GM12873 (cell line): ENCODE data around the gene CYP24A1.

Experiments used
- TF ChIP-seq, protein P1 (sequence below): IDR thresholded peaks from 2 replicates; pipeline ENCODE4 v1.5.1; 2012; ENCODE audit warnings: low read depth, mild to moderate bottlenecking, moderate library complexity, low read length, control low read depth; ENCODE audit not compliant: insufficient read depth; ENCODE audit errors: missing control alignments

CYP24A1 gene

DNA sequence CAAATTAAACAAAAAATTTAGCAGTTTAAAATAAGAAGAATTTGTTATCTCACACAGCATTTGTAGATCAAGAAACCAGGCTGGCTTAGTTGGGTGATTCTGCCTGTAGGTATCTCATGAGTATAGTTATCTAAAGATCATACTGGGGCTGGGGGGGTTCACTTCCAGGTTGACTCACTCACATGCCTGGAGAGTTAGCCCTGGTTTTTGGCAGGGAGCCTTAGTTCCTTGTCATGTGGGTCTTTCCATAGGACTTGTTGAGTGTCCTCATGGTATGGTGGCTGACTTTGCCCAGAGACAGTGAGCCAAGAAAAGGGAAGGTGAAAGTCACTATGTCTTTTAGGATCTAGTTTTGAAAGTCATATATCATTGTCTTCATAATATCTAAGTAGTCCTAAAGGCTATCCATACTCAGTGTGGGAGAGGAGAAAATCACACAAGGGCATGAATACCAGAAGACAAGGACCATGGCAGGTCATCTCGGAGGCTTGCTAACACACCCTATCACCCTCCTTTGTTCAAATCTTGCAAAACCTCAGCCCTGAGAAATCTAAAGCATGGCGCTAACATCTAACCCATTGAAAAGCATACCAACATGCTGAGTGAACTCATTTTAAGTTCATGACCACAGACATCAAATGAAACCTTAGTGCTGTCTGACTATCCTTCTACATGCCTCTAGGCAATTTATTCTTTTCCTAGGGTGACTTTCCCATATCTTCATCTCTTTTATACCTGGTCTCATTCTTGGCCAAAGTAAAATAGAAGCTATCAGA, 39.2 kb downstream of the CYP24A1 start:
- TF ChIP-seq, protein P1, sequence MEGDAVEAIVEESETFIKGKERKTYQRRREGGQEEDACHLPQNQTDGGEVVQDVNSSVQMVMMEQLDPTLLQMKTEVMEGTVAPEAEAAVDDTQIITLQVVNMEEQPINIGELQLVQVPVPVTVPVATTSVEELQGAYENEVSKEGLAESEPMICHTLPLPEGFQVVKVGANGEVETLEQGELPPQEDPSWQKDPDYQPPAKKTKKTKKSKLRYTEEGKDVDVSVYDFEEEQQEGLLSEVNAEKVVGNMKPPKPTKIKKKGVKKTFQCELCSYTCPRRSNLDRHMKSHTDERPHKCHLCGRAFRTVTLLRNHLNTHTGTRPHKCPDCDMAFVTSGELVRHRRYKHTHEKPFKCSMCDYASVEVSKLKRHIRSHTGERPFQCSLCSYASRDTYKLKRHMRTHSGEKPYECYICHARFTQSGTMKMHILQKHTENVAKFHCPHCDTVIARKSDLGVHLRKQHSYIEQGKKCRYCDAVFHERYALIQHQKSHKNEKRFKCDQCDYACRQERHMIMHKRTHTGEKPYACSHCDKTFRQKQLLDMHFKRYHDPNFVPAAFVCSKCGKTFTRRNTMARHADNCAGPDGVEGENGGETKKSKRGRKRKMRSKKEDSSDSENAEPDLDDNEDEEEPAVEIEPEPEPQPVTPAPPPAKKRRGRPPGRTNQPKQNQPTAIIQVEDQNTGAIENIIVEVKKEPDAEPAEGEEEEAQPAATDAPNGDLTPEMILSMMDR: no peak

DNA sequence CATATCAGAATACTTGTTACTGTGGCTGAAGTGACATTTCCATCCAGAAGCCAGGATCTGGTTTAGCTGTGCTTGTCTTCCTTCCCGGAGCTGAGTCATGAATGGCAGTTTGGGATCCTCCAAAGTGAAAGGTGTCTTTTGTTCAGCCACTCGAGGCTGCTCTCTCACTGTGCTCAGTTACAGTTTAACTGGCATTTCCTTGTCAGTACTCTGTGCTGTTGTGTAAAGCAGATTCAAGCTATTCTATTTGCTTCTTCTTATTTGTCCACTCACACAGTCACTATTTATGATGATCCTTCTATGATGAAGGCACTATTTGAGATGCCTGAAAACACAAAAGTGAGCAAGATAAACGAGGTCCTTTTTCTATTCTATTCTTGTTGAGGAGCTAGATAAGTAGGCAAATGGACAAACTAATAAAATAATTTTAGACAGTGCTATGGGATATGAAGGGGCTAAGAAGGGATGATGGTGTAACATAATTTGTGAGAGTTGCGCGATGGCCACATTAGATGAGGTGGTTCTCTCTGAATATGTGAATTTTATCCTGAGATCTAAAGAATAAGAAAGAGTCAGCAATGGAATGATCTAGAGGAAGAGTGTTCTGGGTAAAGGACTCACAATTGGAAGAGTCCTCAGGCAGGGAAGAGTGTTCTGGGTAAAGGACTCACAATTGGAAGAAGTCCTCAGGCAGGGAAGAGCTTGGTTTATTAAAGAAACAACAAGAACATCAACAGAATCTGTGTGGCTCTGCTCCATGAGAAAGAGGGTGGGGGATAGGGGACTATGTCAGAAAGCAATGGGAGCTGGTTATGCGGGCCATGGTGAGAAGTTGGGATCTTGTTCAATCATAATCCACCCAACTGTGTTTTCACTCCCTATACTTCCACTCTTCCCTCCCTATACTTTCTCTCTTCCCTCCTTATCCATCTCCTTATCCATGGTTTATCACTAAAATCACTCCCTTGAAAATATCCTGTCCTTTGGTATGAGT, 40.1 kb downstream of the CYP24A1 start:
- TF ChIP-seq, protein P1: no peak

DNA sequence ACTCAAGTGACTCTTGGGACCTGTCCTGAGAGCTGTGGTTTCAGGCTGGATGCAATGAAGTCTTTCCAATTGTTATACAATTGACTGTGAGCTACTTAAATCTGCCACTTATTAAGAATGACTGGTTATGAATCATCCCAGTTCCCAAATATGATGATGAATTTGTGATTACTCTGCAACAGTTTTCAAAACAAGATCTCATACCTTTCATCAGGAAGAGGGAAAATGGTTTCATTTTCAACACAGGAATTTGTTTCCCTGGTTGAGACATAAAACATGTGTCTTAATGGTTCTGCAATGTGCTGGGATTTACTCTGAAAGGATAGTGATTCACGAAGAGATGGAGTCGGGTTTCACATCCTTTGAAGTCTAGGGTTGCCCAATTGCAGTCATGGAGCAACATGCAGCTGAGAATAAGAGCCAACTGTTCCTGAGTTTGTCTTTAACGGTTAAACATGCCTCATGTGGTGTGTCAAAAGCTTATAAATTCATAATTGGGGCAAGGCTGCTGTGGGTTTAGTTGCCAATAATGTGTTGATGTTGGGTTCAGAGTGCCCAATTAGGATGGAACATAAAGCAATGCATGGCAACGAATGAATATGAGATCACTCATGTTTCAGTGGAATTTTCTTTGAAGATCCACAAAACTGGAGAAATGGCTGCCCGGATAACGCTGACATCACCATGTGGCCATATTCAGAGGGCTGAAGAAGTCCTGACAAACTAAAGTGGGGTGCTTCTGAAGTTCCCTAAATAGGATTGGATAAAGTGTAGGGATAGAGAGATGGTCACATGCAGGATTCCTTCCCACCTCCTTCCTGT, 41.0 kb downstream of the CYP24A1 start:
- TF ChIP-seq, protein P1: no peak

DNA sequence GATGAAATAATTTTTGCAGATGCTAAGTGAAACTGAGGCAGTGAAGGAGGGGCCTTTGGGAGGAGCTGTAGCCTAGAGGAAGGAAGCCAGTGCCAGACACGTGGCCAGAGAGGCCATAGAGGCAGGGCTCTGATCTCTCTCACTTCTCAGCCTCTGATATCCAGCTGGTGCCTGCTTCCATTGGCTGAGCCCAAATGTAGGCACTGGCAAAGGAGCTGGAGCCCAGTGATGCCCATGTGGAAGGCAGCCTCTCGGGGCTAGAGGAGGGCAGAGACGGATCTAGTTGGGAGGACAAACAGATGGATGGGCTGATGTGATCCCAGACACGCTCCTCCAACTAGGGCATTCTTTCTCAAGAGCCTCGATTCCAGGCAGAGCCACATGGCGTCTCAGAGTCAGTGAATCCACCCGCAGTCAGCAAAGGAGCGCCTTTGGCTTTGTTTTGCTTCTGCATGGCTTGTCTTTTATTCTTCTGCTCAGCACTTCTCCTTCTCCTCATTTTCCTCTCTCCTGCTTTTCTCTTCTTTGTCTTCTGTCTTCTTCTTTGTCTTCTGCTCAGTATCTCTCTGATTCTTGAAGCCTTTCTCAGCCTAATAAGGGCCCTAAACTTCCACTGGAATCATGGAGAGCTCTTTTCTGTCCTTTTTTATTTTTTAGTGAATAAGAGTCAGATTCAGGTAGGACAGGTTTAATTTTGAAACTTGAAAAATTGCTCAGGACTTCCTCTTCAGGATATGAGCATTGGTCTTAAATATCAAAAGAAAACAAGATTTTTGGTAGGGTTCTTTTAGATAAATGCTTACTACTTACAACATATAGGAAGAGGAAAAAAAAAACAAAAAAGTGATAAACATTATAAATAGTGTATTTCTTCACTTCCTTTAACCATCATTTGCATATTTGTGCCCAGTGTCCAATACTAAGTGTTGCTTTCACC, 41.8 kb downstream of the CYP24A1 start:
- TF ChIP-seq, protein P1: no peak

DNA sequence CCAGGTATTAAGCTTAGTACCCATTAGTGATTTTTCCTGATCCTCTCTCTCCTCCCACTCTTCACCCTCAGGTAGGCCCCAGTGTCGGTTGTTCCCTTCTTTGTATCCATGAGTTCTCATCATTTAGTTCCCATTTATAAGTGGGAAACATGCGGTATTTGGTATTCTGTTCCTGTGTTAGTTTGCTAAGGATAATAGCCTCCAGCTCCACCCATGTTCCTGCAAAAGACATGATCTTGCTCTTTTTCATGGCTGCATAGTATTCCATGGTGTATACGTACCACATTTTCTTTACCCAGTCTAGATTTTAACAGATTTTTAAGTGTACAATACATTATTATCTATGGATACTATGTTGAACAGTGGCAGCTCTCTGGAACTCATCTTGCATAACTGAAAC, 44.4 kb downstream of the CYP24A1 start:
- TF ChIP-seq, protein P1: no peak

DNA sequence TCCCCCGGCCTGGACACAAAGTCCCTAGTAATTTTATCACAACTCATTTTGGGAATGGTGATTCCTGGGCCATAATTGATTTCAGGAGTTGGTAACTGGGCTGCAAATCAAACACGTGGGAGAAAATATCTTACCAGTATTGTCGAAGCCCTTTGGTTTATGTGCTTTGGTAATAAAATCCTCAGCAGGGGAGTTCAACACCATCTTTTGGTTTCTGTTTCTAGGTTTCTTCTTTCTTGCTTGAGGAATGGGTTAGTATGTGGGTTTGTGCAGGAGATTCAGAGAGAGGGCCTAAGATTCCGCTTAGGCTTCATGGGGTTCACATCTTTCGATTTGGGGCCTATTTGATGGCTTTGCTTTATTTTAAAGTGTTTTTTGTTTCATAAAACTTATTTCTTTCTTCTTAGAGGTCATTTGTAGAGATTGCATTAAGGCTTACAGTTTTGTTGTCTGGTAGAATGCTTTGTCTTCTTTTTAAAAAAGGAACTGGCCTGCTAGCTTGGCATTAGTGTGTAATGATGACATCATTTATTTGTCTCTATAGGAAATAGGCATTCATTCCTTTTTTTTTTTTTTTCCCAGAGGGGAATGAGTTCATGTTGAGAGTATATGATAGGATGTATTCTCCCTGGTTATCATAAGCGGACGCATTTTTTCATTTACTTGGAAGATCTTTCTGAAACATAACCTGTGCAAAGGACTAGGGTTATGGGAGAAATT, 45.8 kb downstream of the CYP24A1 start:
- TF ChIP-seq, protein P1: no peak
